HG03039 (cell line): ENCODE data around the gene SLC35F1.

ENCODE experiments used
- ATAC-seq: cut with Tn5 transposase; IDR thresholded peaks from one replicate; pipeline ENCODE4 v1.9.1; 2021; ENCODE audit warnings: mild to moderate bottlenecking, moderate library complexity; ENCODE audit not compliant: unreplicated experiment

Gene SLC35F1

GRCh38 chr6:118103381-118104146 is 196.5 kb downstream of the SLC35F1 start:
- ATAC-seq = no peak

- no peak for ATAC-seq
Measured at GRCh38 chr6:118122161-118122725, 215.2 kb downstream of the SLC35F1 start.

- ATAC-seq = no peak
Measured at GRCh38 chr6:118122801-118123200, 215.7 kb downstream of the SLC35F1 start.

DNA sequence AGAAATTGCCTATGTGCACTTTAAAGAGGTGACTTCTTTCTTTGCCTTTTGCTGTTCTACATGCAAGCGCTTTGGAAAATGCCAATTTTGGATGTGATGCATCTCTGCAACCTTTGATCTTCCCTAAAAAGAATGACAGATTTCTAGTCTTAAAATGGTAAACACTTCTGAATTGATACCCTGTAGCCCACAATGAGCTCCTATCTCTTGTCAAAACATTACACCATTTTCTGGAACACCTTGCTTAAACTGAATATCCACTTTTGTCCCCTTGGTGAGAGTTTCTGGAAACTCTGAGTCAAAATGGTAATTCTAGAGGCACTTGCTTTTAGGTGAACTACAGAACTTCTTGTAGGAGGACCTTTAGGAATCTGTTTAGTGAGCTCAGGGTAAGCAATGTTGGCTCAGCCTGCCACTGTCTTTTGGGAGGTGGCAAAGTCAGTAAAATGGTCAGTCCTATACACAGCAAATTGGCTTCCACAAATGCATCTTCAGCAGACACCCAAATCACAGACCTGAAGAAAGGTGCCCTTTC is 216.5 kb downstream of the SLC35F1 start:
- ATAC-seq = no peak

- ATAC-seq = no peak
Measured at GRCh38 chr6:118124851-118125250, 217.8 kb downstream of the SLC35F1 start.

DNA sequence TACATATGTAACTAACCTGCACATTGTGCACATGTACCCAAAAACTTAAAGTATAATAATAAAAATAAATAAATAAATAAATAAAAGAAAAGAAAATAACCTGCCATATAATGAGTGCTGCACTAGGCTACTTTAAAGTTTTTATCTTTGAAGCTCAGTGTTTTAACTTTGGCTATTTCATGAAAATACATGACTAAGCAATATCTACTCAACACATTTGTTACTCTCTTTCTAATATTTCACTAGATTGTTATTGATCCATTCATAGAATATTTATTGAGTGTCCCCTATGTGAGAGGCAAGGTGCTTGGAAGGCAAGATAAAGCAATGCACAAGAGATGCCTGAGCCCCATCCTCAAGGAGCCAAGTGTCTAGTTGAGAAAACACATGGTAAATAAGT is 221.7 kb downstream of the SLC35F1 start:
- ATAC-seq = no peak

DNA sequence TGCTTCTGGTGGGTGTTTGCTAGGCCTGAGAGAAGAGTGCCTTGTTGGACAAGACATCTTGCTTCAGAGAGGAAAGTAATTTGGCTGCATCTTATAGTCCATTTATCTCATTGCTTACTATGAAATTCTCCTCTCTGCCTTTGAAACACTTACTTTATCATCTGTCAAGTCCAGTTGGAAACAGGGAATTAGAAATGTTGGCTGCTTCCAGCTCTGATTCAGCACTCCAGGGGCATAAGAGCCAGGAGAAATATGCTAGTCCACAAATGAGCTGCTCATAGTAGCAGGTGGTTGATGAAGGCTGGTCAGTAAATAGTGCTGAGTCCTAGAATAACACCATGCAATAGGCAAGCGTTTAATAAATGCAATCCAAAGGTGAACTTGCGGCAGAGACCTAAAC is 227.1 kb downstream of the SLC35F1 start:
- ATAC-seq = no peak

DNA sequence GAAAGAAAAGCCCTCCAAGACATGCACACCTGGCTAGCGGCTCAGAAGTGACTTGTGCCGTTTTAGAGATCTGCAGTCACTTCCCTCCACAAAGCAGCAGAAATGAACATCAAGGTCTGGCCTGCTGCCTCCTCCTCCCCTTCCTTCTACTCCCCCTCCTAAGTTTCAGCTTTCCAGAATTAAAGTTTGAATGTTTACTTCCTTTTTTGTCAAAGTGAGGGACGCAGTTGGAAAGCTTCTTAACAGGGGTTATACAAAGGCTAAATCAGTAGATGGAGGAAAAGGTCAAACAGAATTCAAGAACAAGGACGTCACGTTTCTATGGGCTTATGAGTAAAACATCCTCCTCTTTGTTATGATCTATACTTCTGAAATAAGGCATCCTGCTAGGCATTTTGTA is 227.7 kb downstream of the SLC35F1 start:
- ATAC-seq = no peak

GRCh38 chr6:118135371-118135770 is 228.3 kb downstream of the SLC35F1 start:
- ATAC-seq = no peak

DNA sequence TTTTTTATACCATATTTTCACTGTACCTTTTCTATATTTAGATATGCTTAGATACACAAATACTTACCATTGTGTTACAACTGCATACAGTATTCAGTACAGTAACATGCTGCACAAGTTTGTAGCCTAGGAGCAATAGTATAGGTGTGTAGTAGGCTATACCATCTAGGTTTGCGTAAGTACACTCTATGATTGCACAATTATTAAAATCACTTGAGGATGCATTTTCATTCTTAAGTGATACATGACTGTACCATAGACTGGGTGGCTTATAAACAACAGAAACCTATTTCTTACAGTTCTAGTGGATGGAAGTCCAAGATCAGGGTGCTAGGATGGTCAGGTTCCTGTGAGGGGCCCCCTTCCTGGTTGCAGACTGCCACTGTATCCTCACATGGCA is 234.1 kb downstream of the SLC35F1 start:
- ATAC-seq = no peak

GRCh38 chr6:118146584-118146983 is 239.5 kb downstream of the SLC35F1 start:
- no peak for ATAC-seq

DNA sequence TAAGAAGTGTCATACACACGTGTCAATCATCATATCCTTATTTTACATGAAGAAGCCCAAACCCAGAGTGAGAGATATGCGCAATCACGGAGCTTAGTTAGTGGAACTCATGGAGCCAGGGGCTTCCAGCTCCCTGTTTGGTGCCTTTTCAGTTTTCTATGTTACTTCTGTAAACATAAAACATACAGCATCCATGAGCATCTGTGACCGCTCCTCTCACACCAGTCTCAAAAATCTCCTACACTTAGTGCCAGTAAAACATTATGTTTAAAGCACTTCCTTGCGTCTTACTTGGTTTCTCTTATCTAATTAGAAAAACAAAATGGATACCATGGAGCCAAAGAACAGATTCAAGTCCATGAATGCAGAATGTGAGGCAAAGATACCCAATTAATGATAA is 240.4 kb downstream of the SLC35F1 start:
- no peak for ATAC-seq

- no peak for ATAC-seq
Measured at GRCh38 chr6:118148561-118148960, 241.5 kb downstream of the SLC35F1 start.

- no peak for ATAC-seq
Measured at GRCh38 chr6:118152524-118152923, 245.5 kb downstream of the SLC35F1 start.

DNA sequence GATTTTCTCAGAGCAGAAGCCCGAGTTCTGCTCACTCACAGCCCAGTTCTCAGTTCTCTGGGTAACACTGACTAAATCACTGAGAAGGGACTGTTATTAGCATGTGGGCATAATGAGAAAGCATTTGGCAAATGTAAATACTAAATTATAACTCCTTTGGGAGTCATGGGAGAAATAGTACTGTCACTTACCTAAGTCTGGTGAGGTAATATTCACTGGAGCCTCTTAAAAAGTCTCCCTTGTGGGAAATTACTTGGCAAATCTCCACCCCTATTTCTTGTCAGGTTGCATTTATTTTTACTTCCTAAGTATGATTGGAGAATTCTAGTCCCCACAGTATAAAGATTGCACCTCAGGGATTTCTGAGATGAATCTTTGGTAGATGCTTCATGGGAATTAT is 254.3 kb downstream of the SLC35F1 start:
- no peak for ATAC-seq

GRCh38 chr6:118163542-118163941 is 256.5 kb downstream of the SLC35F1 start:
- ATAC-seq = no peak

DNA sequence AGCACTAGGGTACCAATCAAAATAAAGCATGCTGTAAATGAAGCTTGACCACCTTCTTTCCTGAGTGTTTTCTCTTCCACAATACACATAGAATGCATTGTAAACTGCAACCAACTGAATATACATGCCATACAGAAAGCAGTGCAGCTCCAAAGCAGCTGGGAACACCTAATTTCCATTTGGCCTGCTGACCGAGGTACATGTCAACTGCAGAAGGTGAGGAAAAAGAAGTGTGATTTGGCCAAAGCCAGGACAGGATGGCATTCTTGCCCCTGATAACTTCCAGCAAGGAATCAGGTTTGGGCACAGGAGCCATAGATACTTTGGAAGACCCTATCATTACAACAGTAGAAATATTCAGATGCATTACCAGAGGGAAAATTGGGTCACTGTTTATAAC is 258.4 kb downstream of the SLC35F1 start:
- no peak for ATAC-seq

GRCh38 chr6:118168421-118168820 is 261.4 kb downstream of the SLC35F1 start:
- ATAC-seq = no peak

GRCh38 chr6:118171852-118172251 is 264.8 kb downstream of the SLC35F1 start:
- ATAC-seq = no peak

GRCh38 chr6:118174071-118174470 is 267.0 kb downstream of the SLC35F1 start:
- ATAC-seq = no peak

DNA sequence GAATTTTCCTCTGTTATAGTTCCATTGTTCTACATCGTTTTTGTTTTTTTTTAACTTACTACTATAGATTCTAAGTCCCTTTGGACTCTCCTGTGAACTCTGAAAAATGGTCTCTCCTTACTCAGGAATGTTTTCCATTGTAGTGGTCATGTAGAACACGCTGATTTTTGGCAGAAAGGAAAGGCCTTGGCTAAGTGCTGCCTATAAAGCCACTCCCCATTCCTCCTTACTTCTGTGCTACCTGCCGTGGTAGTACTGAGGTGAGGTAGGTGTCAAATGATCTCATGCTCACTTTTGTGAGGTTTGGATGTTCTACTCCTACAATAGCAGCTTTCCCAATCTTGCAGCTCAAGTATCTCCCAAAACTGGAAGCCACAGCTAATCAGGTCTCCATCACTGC is 270.7 kb downstream of the SLC35F1 start:
- ATAC-seq = no peak

- no peak for ATAC-seq
Measured at GRCh38 chr6:118179048-118179447, 272.0 kb downstream of the SLC35F1 start.
